Bronchial epithelial cell (primary cell): Measurements from ENCODE around the gene ATP10D. TPM values are rescaled to one million over a fixed set of nuclear protein-coding genes. Genes with fewer than 3 reads are reported as not detected.

Experiments
- DNase-seq: peaks from one replicate; pipeline ENCODE4 v3.0.0-alpha.2; 2010; ENCODE audit warnings: low read depth
- FAIRE-seq: peaks from 2 replicates; lab custom pipeline; 2011; peaks lifted over from hg19 to GRCh38; lab: Jason Lieb, UNC
- H3K27me3 ChIP-seq: 2 replicates; pipeline ENCODE4 v1.5.1; 2011; ENCODE audit warnings: low read length; ENCODE audit not compliant: control insufficient read depth, insufficient read depth
- H3K36me3 ChIP-seq: 2 replicates; pipeline ENCODE4 v1.5.1; 2011; ENCODE audit warnings: low read length; ENCODE audit not compliant: control insufficient read depth, insufficient read depth
- H3K4me3 ChIP-seq: 2 replicates; pipeline ENCODE4 v1.5.1; 2011; ENCODE audit warnings: mild to moderate bottlenecking, low read depth, low read length, control low read depth
- CTCF ChIP-seq: IDR thresholded peaks from 2 replicates; pipeline ENCODE4 v1.5.1; 2011; ENCODE audit warnings: mild to moderate bottlenecking, moderate library complexity, low read length, control low read depth, inconsistent platforms; ENCODE audit not compliant: insufficient read depth, severe bottlenecking
- total RNA-seq: library from RNA; depleted of rRNA; stranded (reverse); fragments of >200 nt; gene quantifications from 2 replicates; pipeline ENCODE4 v1.2.1, GENCODE V29; 2014

The ATP10D gene
- total RNA-seq, 1 donor from 2014 or later: 20.0 TPM

GRCh38 chr4:47579235-47579634 is 94.2 kb downstream of the ATP10D start:
- Histone ChIP-seq H3K36me3 (peaks cover 21% of the 10 kb centered on the region), H3K27me3 (no peaks in the 10 kb centered on the region), H3K4me3 (no peak overlapping the region)
- DNase-seq (no peak), FAIRE-seq (no peak)
- TF ChIP-seq CTCF: no peak

GRCh38 chr4:47590325-47590724 is 105.2 kb downstream of the ATP10D start:
- TF ChIP-seq CTCF: no peak
- FAIRE-seq (no peak), DNase-seq (no peak)
- Histone ChIP-seq H3K4me3 (no peak overlapping the region), H3K36me3 (peaks cover 13% of the 10 kb centered on the region), H3K27me3 (no peaks in the 10 kb centered on the region)

- no peak for DNase-seq
Observed at GRCh38 chr4:47597696-47598095, 112.6 kb downstream of the ATP10D start.

DNA sequence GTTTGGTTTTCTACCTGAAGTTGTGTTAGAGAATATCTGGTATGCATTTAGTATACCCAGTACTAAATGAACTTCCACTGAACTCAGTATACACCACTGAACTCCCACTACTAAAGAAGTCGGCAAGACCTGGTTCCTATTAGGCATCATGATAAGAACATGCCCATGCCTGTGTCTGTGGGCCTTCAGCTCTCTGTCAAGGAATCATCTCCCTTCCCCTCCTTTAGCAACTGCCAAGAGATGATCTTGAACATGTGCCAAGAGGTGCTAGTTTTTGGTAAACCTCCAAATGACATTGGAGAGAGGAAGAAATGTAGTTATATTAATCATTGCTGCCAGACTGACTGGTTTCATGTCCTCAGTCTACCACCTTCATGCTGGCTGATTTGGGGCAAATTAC is 113.2 kb downstream of the ATP10D start:
- TF ChIP-seq CTCF: no peak
- DNase-seq (peak; percentile 50), FAIRE-seq (no peak)
- Histone ChIP-seq H3K27me3 (no peaks in the 10 kb centered on the region), H3K36me3 (no peaks in the 10 kb centered on the region), H3K4me3 (no peak overlapping the region)

More at GRCh38 chr4:47597696-47598095, 112.6 kb downstream of the ATP10D start:
- TF ChIP-seq CTCF: no peak
- Histone ChIP-seq H3K27me3 (no peaks in the 10 kb centered on the region), H3K36me3 (no peaks in the 10 kb centered on the region), H3K4me3 (no peak overlapping the region)
- no peak for FAIRE-seq

DNA sequence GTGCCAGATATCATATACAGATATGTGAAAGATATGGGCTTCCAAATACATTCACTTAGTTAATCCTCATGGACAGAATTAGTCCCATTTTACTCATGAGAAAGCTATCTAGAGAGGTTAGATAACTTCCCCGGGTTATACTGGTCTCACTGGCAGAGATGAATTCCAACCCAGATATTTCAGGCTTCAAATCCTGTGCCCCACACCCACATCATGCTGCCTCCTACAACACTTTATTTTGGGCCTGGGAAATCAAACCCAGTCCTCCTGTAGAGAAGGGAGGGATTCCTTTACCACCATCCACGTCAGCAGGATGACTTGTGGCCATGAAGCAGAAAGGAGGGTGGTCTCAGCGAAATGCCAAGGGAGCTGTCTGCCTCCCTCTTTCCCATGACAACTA is 113.8 kb downstream of the ATP10D start:
- DNase-seq: no peak
- FAIRE-seq: no peak
- no peaks in the 10 kb centered on the region for H3K36me3 ChIP-seq
- no peak overlapping the region for H3K4me3 ChIP-seq
- H3K27me3 ChIP-seq: no peaks in the 10 kb centered on the region
- no peak for TF ChIP-seq CTCF

- Histone ChIP-seq H3K27me3 (no peaks in the 10 kb centered on the region), H3K36me3 (no peaks in the 10 kb centered on the region), H3K4me3 (no peak overlapping the region)
- no peak for TF ChIP-seq CTCF
- FAIRE-seq (no peak), DNase-seq (no peak)
Observed at GRCh38 chr4:47606482-47606881, 121.4 kb downstream of the ATP10D start.
